Kidney capillary endothelial cell (primary cell): ENCODE data around the gene ERFL.

Experiments
- DNase-seq: peaks from one replicate; pipeline ENCODE4 v3.0.0-alpha.2; 2018; ENCODE audit warnings: low spot score

ERFL gene

DNA sequence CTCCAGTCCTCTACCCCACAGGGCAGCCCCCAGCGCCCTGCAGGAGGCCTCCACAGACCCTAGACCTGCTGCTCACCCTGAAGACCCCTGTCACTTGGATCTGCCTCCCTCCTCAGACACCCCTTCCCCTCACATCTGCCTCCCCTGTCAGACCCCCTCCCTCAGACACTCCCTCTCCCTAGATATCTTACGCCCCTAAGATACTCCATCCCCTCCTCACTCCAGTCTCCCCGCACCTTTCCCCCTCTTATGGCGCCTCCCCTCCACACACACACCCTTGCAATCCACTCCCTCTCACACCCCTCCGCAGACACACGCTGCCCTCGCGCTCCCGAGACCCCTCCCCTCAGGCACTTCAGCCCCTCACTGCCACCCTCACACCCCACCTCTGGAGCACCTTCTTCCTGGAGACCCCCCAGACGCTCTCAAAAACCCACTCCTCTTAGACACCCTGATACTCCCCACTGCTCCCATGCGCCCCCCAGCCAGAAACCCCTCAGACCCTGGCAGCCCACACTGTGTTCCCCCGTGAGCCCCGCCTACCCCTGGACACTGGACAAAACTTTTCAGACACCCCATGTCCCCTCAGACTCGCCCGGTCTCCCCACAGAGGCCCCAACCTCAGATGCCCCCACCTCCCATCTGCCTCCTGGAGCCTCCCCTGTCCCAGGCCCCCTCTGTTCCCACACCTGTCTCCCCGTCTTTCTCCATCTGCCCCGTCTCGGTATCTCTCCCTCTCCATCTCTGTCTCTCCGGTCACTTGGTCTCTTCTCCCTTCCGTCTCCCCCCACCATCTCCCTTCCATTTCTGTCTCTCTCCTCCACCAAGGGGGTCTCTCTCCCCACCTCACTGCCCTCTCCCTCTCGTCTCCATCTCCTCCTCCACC lies 14.5 kb downstream of the ERFL start:
- no peak for DNase-seq

DNA sequence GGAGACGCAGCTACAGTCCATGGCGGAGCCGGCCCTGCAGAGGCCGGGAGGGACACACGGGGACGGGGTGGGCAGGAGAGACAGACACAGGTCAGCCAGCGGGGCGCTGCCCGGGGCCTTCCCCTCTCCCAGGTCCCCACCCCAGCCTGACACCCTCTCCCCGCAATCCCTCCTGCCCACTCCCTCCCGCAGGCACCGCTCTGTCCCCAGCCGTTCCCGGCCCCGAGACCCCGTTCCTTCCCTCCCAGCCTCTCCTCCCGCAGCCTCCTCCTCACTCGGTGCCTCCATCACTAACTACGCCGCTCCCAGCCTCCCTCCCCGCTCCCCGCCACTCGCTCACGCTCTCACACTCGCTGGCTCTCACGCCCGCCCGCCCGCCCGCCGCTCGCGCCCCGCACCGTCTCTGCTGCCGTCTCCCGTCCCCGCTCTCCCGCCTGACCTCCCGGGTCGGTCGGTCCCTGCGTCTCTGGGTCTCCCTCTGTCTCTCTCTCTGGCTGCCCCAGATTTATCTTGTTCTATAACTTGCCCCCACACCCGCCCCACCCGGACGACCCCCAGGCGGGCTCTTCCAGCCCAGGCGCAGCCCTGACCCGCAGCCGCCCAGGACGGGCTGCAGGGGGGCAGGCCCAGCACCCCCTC lies 15.2 kb downstream of the ERFL start:
- DNase-seq, result no peak

DNA sequence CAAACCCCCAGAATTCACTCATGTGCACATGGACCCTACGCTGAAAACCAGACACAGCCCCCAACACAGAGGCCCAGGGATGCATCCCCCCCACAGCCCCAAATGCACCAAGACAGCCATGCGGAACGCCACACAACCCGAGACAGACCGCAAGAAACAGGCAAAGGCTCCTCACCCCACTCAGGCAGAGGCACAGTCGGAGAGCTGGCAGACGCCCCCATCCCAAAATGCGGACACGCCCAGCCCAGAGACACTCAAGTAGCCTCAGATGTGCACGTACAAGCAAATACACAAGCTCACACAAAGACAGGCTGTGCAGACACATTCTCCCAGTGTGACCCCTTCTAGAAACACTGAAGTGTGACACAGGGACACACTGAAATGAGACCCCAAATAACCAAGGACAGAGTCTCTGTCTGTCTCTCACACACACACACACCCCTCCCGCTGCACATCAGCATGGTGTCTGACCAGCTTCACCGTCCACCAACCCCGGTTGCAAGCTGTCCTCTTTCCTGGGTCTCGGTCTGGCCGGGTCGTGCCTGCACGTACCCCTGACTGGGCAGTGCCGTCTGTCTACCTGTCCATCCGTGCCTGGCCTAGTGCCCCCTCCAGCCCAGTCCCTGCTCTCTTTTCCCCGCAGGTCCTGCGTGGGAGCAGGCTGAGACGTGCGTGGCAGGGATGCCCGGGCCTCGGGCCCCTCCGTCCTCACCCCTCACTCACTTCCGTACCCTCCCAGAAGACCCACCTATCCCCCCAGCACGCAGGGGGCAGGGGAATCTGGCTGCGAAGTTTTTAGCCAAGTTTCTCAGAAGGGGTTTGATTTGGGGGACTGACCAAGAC lies 16.1 kb downstream of the ERFL start:
- DNase-seq, result no peak

DNA sequence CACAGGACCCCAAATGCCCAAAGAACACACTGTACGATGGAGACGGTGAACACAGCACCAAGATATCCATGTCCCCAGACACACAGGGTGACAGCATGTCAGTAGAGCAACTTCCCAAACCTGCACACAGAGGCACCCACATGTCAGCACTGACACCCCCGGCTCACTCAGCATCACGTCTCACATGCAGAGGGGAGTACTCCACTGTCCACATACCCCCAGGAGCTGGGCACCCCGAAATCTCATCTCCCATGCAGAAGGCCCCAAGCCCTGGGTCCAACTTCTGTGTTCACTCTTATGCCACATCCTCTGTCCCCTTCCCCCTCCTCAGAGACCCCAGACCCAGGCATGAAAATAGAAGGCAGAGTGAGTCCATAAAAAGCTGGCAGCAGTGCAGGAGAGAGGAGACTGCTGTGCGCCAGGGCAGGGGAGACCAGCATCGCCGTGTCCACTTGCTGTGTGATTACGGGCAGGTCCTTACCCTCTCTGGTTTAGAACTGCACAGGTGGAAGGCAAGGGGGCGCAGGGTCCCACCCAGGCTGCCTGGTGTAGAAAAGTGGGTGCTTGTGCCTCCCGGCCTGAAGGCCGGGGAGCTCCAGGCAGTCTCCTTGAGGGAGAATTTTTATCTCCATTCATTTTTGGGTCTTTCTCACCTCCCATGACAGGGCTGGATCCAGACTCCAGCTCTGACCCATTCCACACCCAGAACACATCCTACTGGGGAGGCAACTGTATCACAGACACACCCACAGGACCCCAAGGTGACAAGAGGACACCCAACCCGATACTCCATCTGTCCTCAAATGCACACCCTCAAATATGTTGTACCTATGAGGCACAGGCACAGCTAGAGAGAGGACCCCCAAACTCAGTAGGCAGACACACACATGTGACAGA lies 17.0 kb downstream of the ERFL start:
- DNase-seq, result no peak

DNA sequence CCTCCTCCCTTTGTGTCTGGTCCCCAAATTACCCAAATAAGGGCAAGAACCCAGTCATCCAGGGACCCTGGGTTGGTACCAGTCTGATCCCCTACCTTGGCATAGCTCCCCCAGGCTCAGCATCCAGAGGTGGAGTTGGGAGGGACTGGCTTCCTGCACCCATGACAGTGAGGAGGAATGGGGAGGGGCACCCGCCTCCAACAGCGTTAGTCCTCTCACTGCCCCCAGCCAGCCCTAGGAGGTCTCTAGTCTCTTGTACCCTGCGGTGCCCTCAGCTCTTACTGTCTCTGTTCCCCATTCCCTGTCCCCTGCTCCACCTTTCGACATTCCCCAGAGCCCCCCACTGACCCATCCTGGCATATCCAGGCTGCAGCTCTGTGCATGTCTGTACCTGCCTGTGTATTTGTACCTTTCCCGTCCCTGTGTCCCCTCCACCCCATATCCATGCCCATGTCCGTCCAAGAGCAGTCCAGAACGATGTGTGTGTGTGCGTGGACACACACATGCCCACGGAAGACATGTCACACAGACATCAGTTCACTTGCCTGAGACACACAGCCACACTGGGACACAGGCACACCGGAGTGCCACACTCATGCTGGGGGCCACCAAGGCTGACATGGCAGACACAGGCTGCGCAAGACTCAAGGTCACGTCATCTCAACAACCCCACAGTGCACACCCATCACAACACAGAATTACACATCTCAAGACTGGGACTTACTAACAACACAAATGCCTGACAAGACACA lies 17.8 kb downstream of the ERFL start:
- DNase-seq, result no peak

DNA sequence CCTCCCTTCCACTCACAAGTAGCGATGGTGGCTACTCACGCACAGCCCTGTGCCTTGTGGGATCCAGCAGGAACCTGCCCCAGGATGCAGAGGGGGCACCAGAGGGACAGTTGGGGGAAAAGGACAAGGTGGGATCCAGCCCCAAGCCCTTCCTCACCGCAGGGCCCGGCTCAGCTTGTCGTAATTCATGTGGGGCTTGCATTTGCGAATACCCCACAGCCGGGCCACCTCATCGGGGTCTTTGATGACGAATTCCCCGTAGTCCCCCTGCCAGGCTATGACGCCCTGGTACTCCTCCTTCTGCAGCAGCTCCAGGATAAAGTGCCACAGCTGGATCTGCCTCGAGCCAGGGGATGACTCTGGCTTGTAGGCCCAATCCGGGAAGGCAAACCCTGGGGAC lies 18.5 kb downstream of the ERFL start:
- DNase-seq, result no peak

DNA sequence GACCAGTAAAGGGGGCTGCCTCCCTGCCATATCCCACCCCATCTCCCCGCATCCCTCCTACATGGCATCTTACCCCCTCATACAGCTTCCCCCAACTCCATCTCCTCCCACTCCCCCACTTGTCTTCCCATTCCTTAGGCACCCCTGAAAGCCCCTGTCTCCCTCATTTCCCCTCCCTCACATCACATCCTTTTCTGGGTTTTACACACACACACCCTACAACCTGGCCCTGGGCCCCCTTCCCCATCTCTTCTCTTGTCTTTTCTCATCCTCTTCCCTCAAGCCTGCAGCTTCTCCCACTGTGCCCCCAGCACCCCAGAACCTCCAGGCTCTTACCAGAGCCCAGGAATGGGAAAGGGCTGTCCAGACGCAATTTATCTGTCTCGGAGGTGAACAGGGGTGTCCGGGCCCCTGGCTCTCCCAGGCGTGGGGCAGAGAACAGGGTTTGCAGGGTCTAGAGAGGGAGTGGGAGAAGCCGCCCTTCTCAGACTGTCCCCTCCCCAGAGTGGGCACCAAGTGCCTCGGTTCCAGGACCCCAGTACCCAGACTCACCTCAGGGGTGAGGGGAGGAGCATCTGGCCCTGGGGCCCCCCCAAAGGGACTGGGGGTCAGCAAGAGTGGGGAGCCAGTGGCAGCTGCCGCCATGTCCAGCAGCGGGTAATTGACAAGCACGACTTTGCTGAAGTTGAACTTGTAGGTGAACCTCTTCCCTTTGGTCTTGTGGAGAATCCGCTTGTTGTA lies 19.4 kb downstream of the ERFL start:
- DNase-seq, result no peak

DNA sequence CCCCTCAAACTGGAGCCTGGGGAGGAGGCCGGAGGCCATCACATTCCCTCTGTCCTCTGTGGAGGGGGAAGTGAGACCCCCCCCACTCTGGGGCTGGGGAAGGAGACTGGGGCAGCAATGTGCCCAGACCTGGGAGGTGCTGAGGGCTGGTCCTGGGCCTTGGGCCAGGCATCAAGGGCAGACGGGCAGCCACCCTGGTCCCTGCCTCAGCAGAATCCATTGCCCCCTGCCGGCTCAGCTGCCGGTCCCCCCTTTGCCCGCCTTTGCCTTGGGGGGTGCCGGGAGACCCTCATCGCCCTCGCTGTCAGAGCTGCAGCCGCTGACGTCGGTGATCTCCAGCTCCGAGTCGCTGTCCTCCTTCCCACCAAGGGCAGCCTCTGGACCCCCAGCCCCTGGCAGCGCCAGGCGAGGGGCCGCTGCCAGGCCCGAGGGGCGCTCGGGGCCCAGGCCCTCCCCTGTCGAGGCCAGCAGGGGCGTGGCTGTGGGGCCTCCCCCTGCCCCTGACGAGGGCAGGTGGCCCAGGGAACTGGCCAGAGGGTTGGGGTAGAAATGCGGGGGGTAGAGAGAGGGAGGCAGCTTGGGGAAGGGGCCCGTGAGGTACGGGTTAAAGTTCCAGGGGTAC lies 20.1 kb downstream of the ERFL start:
- no peak for DNase-seq

DNA sequence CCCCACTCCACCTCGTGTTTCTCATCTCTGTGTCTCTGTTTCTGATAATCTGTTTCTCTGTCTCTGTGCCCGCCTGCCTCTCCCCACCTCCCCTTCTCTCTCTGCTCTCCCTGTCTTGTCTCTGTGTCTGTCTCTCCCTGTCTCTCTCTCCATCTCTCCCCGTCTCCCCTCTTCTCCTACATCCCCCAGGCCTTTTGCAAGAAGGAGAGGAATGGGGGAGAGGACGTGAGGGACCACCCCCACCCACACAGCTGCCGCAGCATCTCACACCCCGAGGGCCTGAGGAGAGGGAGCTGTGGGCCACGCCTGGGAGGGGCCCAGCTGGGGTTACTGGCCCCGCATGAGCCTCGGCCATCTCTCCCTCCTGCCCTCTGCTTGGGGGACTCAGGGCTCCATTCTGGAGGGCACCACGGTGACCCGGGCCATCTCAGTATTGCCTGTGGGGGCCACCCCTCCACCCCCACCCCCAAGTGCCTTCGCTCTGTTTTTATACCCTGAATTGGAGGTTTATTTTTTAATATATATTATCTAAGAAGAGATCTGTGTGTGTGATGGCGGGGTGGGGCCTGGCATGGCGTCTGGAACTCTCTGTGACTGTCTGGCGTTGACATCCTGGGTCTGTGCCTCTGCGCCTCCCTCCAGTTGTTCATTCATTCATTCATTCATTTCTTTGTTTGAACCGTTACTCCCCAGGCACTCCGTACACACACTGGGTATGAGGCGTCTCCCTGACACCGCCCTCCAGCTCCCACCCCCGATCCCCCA lies 21.2 kb downstream of the ERFL start:
- DNase-seq, result no peak

DNA sequence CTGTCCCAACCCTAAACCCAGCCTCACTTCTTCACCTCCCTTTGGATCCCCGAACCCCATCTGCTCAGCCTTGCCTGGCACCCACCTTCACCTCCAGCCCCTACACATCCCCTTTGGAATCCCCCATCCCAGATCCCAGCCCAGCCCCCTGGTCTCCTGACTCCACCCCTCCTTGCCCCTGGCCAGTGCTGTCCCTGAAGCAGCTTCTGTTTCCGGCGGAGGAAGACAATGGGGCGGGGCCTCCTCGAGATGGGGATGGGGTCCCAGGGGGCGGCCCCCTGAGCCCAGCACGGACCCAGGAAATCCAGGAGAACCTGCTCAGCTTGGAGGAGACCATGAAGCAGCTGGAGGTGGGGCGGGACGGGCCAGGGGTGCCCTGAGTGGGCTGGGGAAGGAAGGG lies 22.0 kb downstream of the ERFL start:
- no peak for DNase-seq

DNA sequence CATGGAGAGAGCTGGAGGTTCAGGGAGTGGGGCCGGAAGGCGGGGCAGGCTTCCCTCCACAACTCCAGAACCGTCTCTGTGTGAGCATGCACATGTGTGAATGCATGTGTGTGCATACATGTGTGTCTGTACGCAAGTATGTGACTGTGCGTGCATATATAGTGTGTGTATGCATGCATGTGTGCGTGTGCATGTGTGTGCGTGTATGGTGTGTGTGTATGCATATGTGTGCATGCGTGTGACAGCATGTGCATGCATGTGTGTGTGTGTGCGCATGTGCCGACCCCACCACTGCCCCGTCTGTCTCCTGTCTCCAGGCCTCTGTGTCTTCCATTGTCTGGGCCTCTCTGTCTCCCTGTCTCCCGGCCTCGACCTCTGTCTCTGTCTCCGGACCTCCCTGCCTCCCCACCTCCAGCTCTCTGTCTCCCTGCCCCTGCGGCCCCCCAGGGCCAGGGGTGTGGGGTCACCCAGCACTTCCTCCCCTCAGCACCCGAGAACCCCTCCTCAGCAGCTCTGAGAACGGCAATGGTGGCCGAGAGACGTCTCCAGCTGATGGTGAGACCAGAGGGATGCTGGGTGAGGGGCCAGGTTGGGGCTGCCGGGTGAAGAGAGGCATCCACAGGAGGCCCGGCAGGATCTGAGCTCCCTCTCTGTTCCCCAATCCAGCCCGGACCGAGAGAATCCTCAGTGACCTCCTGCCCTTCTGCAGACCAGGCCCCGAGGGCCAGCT lies 22.8 kb downstream of the ERFL start:
- DNase-seq, result no peak

DNA sequence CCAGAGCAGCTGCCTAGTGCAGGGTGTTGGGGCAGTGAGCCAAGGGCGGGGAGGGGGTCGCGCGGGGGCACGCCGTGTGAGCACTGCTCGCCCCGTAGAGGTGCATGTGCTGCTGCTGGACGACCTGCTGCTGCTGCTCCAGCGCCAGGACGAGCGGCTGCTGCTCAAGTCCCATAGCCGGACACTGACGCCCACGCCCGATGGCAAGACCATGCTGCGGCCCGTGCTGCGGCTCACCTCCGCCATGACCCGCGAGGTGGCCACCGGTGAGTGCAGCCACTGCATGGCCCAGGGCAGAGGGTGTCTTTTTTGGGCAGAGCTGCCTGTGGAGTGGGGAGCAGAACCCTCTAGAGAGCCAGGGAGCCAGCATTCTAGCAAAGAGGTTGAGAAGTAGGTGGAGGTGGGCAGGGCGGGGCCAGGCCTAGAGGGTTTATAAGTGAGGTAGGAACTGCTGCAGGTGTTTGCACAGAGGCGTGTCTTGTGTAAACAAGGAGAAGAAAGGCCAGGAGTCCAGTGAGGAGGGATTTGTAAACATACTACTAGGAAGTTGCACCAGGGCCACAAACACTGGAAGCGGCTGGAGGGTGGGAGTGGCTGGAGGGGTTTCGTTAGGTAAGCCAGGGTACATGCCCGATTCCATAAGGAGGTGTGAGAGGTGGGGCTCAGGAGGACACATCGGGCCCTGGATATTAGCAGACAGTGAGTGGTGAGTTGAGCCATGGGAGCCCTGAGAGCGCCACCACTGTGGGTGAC lies 24.0 kb downstream of the ERFL start:
- no peak for DNase-seq

DNA sequence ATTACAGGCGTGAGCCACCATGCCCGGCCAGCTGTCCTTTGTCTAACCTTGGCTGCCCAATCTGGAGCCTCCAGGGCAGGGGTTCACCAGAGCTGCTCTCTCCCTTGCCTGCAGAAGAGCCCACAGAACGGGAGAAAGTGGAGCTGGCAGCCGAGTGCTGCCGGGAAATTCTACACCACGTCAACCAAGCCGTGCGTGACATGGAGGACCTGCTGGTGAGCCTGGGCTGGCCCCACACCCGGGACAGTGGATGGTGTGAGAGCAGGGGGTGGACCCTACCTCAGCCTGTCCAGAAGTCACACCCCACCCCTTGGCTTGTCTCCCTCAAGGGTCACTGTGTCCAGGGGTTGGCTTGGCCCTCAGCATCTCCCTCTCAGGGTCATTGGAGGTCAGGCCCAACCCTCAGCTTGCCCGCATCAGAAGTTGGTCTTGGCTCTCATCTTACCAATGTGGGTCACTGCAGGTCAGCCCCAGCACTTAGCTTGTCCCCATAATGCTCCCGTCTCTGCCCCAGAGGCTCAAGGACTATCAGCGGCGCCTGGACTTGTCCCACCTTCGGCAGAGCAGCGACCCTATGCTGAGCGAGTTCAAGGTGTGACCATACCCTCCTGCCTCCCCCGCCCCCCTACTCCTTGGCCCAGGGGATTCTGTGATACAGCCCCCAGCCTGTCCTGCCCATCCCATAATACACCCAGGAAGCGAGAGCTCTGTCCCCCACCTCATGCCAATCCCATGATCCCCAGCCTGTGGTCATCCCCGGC lies 24.9 kb downstream of the ERFL start:
- no peak for DNase-seq

DNA sequence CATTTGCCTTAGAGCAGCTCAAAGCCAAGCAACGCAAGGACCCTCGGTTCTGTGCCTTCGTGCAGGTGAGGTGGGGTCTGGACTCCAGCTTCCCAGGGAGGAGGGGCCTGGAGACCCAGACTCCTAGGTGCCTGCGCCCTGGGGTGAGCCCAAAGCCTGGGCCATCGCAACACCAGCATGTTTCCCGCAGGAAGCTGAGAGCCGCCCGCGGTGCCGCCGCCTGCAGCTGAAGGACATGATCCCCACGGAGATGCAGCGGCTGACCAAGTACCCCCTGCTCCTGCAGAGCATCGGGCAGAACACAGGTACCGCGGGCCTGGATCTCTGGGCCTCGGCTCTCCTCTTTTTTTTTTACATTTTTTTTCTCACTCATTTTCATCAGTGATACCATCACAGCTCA lies 25.7 kb downstream of the ERFL start:
- no peak for DNase-seq

DNA sequence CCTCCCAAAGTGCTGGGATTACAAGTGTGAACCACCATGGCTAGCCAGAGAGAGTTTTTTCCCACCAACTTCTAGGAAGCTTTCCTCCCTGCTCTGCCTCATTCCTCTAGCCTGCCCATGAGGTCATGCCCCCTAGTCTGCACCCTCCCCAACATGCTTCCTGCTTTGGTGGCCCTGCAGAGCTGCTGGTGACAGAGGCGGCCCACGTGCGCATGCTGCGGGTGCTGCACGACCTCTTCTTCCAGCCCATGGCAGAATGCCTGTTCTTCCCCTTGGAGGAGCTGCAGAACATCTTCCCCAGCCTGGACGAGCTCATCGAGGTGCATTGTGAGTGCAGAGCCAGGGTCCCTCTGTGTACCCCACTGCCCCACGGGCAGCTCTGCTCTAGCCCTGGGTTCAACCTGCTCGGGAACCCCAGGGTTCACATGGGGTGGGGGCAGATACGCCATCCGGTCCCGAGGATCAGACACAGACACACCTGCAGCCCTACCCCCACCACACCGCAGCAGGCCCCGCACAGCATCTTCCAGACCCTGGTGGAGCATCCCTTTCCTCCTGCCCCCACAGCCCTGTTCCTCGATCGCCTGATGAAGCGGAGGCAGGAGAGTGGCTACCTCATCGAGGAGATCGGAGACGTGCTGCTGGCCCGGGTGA lies 26.4 kb downstream of the ERFL start:
- DNase-seq, result no peak

DNA sequence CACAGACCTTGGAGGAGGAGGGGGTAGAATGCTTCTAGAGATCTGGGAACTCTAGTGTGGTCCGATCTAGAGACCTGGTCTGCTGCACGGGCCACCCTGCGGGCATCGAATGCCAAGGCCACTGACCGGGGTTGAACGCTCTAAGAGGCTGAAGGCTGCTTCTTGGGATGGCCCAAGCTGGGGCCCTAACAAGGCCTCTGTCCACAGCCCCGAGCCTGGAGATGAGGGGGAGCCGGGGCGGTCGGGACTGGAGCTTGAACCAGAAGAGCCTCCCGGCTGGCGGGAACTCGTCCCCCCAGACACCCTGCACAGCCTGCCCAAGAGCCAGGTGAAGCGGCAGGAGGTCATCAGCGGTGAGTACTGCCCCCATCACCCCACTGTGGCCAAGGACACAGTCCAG lies 30.0 kb downstream of the ERFL start:
- DNase-seq, result no peak
